ENCODE measurements around the gene STK36. TPM values are rescaled to one million over a fixed set of nuclear protein-coding genes. Genes with fewer than 3 reads are reported as not detected.
"Not testable (repeated sequence)": the region's sequence is repeated elsewhere in the genome, so short reads cannot be mapped to it uniquely, and the experiment has no call there.

Gene STK36
- total RNA-seq, 1 donor from 2014 or later: 12.9 TPM

DNA sequence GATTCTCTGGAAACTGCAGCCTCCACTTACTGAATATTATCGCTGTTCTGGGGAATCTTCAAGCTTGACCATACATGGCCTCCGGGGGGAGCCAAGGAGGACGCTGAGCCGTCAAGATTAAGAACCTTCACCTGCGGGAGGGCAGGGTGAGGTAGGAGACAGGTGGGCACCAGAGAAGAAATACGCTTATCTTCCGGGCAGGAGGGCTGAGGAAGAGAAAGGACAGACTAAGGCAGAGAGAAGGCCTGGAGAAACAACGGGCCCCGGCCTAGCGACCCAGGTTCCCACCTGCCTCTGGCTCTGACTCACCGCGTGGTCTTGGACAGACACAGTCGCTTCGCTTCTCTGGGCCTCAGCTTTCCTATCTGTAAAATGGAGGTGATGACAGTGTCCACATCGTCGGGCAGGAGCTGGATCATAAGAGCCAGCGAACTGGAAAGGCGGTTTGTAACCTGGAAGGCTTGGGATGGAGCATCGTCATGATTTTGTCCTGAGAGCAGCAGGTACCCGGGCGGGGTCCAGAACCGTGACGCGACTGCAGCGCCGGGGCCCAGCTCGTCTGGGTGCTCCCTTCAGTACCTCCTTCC, 13.1 kb upstream of the STK36 start:
- intact Hi-C loops (cut with micrococcal nuclease): no loop called here
- ATAC-seq: no peak
- DNase-seq: no peak

- intact Hi-C loops (cut with micrococcal nuclease): no loop called here
Observed at GRCh38 chr2:218659258-218659987, 12.5 kb upstream of the STK36 start, which contains the start of the genes BCS1L and ZNF142. TSS of gene BCS1L (plus strand) at chr2:218659683. CDS start at chr2:218660988, 1,305 bp downstream. TSS of gene ZNF142 (minus strand) at chr2:218659623. CDS start at chr2:218656429, 3,194 bp downstream.

DNA sequence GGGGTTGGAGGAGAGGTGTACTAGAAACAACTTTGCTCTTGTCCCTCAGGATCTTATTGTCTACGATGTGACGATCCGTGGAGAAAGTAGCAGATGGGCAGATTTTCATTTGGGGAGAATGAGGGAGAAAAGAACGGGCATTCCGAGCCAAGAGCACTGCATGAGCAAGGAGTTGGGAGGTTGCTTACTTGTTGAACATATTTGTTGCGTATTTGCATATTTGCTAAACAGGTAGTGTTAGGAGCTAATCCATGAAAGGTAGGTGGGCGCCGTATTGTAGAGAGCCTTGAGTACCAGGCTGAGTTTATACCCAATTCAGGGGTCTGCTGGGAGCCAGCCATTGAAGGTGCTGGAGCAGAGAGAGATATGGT, 11.9 kb upstream of the STK36 start:
- ATAC-seq (no peak), DNase-seq (no peak)
- intact Hi-C loops (cut with micrococcal nuclease): no loop called here

More at GRCh38 chr2:218659258-218659987, 12.5 kb upstream of the STK36 start, which contains the start of the genes BCS1L and ZNF142:
- DNase-seq (peak; percentile 95), ATAC-seq (peak; percentile 94)

DNA sequence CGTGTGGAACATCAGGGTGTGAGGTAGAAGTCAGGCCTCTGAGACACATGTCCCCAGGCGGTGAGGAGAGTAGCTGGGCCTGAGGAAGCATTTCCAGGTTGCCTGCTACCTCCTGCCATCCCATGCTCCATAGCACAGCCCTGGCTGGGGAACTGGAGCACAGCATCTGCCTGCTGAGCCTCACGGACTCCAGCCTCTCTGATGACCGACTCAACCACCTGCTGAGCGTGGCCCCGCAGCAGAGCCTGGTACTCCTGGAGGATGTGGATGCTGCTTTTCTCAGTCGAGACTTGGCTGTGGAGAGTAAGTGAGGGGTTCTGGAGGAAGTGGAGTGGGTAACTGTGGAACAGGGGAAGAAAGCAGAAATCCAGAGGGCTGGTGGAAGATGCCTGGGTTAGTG, 9.5 kb upstream of the STK36 start:
- no peak for ATAC-seq
- intact Hi-C loops (cut with micrococcal nuclease): no loop called here
- no peak for DNase-seq

DNA sequence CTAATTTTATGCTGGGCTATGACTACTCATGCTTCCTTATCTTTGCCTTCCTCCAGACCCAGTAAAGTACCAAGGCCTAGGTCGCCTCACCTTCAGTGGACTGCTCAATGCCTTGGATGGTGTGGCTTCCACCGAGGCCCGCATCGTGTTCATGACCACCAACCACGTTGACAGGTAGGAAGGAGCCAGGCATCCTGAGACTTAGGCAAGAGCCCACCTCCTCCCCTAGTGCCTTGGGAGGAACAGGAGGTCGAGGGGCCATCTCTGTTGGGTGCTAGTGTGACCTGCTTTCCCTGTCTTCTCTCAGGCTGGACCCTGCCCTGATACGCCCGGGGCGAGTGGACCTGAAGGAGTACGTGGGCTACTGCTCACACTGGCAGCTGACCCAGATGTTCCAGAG, 9.1 kb upstream of the STK36 start:
- ATAC-seq: no peak
- no peak for DNase-seq
- intact Hi-C loops (cut with micrococcal nuclease): no loop called here

- ATAC-seq: no peak
- intact Hi-C loops (cut with micrococcal nuclease): no loop called here
- no peak for DNase-seq
Observed at GRCh38 chr2:218663901-218664300, 8.0 kb upstream of the STK36 start.

GRCh38 chr2:218664653-218665052, 7.2 kb upstream of the STK36 start:
- ATAC-seq: no peak
- intact Hi-C loops (cut with micrococcal nuclease): no loop called here
- no peak for DNase-seq

DNA sequence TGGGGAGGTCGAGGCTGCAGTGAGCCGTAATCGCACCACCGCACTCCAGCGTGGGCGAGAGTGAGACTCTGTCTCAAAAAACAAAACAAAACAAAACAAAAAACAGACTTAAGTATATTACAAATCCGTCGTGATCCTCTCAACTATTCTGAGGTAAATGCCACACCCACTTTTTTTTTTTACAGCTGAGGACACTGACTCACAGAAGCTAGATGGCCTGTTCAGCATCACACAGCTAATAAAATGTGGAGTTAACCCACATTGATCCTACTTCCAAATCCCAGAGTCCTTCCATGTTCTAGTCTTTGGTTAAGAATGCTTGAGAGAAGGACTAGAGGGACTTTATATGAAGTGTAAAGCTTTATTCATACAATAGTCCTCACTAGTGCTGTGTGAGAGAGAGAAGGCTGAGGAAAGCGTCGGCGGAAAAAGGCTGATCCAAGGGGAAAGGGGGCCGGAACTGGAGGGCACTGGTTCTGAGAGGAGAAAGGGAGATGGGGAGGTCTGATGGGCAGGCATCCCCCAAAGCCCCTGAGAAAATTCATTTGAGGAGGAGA, 711 bp upstream of the STK36 start:
- ATAC-seq (no peak), DNase-seq (no peak)
- intact Hi-C loops (cut with micrococcal nuclease): no loop called here

- intact Hi-C loops (cut with micrococcal nuclease): no loop called here
- DNase-seq: no peak
- ATAC-seq: no peak
Observed at GRCh38 chr2:218679119-218679518, 7.2 kb downstream of the STK36 start.

DNA sequence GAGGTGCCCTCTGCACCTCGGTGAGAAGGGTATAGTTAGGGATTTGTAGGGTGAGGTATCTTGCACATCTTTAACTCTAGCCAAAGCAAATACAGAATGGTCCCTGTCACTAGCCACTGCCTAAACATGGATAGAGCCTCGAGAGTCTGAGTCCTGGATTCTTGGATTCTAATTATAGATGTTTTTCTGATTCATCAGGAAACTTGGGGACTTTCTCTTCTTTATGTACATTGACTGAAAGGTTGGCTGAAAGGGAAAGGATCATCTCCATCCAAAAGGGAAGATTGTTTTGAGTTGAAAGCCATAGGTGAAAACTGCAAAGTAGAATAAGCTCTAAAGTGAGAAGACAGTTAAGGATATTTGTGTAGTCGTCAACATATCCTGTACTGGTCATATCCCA, 8.2 kb downstream of the STK36 start:
- no peak for ATAC-seq
- no peak for DNase-seq
- intact Hi-C loops (cut with micrococcal nuclease): no loop called here

DNA sequence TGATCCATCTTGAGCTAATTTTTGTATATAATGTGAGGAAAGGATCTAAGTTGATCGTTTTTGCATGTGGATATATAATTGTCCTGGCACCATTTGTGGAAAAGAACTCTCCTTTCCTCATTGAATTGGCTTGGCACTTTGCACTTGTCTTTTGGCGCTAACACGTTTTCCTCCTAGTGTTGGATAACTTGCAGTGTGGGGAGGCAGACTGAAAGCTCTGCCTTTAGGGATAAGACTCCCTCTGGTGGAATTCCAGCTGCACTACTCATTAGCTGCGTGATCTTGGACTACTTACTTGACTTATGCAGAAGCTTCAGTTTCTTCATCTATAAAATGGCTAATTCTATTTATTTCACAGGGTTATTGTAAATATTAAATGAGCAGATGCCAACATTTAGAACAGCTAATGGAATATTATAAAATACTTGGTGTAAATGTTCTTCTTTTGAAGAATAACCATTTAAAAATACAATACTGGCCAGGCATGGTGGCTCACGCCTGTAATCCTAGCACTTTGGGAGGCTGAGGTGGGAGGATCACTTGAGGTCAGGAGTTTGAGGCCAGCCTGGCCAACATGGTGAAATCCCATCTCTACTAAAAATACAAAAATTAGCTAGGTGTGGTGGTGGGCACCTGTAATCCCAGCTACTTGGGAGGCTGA, 15.6 kb downstream of the STK36 start:
- intact Hi-C loops (cut with micrococcal nuclease); DNase-seq: not testable (repeated sequence)
- peak; percentile 87 for ATAC-seq

DNA sequence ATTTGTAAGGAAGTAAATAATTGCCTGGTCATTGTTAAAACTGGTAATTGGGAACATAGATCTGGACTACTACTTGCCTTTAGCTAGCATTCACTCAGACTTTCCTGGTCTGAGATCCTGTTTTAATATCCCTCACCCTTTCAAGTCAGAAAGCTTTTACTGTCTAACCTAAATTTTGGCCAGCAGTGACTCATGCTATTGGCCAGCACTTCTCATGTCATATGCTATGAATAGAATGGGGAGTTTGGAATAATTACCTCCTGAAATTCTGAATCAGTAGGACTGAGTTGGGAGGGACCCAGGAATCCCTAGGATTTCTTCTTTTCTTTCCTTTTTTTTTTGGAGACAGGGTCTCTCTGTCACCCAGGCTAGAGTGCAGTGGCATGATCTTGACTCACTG, 19.3 kb downstream of the STK36 start:
- intact Hi-C loops (cut with micrococcal nuclease): no loop called here
- ATAC-seq: peak; percentile 48

GRCh38 chr2:218694405-218695145, 22.7 kb downstream of the STK36 start:
- ATAC-seq (no peak), DNase-seq (no peak)
- intact Hi-C loops (cut with micrococcal nuclease): no loop called here

More for the DNA sequence above, 19.3 kb downstream of the STK36 start:
- DNase-seq: no peak

DNA sequence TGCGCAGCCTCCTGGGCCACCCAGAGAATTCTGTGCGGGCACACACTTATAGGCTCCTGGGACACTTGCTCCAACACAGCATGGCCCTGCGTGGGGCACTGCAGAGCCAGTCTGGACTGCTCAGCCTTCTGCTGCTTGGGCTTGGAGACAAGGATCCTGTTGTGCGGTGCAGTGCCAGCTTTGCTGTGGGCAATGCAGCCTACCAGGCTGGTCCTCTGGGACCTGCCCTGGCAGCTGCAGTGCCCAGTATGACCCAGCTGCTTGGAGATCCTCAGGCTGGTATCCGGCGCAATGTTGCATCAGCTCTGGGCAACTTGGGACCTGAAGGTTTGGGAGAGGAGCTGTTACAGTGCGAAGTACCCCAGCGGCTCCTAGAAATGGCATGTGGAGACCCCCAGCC, 27.0 kb downstream of the STK36 start:
- ATAC-seq: no peak
- DNase-seq: no peak
- intact Hi-C loops (cut with micrococcal nuclease): no loop called here

GRCh38 chr2:218701806-218702205, 29.9 kb downstream of the STK36 start:
- intact Hi-C loops (cut with micrococcal nuclease): no loop called here
- DNase-seq (no peak), ATAC-seq (peak; percentile 48)

- DNase-seq (no peak), ATAC-seq (no peak)
- intact Hi-C loops (cut with micrococcal nuclease): no loop called here
Observed at GRCh38 chr2:218703341-218703740, 31.5 kb downstream of the STK36 start.

DNA sequence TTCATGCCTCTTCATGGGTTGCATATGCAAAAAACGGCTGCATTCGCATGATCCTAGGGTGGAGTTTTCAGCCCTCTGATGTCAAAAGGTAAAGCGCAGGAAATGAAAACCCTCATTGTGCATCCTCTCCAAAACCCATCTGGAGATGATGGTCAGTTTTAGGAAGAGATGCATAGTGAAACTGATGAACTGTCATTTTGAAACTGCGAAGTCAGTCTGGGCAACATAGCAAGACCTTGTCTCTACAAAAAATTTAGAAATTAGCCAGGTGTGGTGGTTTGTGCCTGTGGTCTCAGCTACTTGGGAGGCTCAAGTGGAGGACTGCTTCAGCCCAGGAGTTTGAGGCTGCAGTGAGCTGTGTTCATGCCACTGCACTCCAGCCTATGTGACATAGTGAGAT, 36.2 kb downstream of the STK36 start:
- DNase-seq (no peak), ATAC-seq (no peak)
- intact Hi-C loops (cut with micrococcal nuclease): no loop called here

DNA sequence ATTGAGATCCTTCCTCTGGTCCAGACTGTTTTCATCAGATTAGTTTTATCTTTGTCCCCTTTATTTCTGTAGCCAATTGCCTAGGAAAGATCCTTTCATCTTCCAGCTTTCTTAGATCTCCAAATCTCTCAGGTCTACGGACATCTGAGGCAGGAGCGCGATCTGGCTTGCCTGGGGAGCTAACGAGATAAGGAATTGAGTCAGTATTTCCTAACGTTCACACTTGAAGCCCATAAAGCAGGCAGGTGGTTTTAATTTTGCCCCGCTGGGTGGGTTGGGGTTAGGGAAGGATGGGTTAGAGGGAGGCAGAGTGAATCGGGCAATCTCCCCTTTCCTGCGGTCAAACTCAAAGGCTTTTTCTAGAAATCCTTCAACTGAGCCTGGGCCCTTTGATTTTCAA, 38.0 kb downstream of the STK36 start:
- DNase-seq (no peak), ATAC-seq (no peak)
- intact Hi-C loops (cut with micrococcal nuclease): loop anchor here (10.0 kb wide), 1 partner anchor 135 kb away; no protein-coding TSS in a partner anchor

GRCh38 chr2:218710334-218710686, 38.4 kb downstream of the STK36 start:
- ATAC-seq: peak; percentile 2

More at GRCh38 chr2:218710334-218710686, 38.4 kb downstream of the STK36 start:
- DNase-seq: no peak
- intact Hi-C loops (cut with micrococcal nuclease): loop anchor here (10.0 kb wide), 1 partner anchor 134 kb away; no protein-coding TSS in a partner anchor

Data from left ventricle myocardium superior (tissue), 1 donor.